ENCODE data around the gene EPS8.

The EPS8 gene

DNA sequence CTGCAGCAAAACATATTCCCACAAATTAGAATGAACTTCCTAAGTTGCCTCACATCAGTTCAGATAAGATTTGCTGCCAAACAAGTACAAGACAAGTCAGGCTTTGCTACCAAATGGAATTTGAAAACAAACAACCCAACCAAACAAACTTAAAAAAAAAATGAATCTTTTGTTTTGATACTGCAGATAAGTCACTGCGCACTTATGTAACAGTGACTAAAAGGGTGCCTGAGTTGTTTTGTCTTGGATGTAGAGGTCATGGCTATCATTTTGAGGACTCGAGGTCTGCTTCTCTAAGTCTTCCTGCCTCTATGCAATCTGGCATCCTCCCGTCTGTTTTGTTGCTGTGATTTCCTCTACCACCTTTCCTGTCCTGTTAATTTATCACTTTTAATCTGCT lies 11.1 kb upstream of the EPS8 start:
- no peak for DNase-seq (ENCODE audit: low read depth)
- no peak for TF ChIP-seq CTCF (conservative IDR thresholded peaks at IDR 0.05; ENCODE audit: low read depth, low read length)
- no peak overlapping the region for H3K4me3 ChIP-seq (ENCODE audit: low read depth, low read length)

DNA sequence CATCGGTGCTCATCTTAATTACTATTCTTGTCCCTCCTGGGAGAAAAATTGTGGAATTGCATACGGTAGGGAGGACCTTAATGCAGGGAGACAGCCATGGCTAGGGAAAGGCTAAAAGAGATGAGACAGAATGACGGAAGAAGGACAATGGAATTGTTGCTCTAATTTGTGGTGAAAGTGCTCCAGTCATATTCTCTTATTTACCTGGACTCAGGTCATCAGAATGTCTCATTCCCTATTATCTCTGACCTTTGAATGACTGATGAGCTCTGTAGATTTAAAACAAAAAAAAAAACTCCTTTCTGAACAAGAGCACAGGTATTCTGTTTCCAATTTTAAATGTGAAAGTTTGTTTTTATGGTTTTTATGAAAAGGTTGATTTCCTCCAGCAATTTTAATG lies 8.6 kb upstream of the EPS8 start:
- DNase-seq (ENCODE audit: low read depth): no peak
- no peak for TF ChIP-seq CTCF (conservative IDR thresholded peaks at IDR 0.05; ENCODE audit: low read depth, low read length)
- H3K4me3 ChIP-seq (ENCODE audit: low read depth, low read length): no peak overlapping the region

- DNase-seq (ENCODE audit: low read depth): no peak
- TF ChIP-seq CTCF (conservative IDR thresholded peaks at IDR 0.05; ENCODE audit: low read depth, low read length): no peak
- H3K4me3 ChIP-seq (ENCODE audit: low read depth, low read length): no peak overlapping the region
Measured at GRCh38 chr12:15796493-15797141, 7.4 kb upstream of the EPS8 start.

GRCh38 chr12:15794836-15795235 lies 5.6 kb upstream of the EPS8 start:
- no peak for TF ChIP-seq CTCF (conservative IDR thresholded peaks at IDR 0.05; ENCODE audit: low read depth, low read length)
- no peak for DNase-seq (ENCODE audit: low read depth)
- H3K4me3 ChIP-seq (ENCODE audit: low read depth, low read length): no peak overlapping the region

DNA sequence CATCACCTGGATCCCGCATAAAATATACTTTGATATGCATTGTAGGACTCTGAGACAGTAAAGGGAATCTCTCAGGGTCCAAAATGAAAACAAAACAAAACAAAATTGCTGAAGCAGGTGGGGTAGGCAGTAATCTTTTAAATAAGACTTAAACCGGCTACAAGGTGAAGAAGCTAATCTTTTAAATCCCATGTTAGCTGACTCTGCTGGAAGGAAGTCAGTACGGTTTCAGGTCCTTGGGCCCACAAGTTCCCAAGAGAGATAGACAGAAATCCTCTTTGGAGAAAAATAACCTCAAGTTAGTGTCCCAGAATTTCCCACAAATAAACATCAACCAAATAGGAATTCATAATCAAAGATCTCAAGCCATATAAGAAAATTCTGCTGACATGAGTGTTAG lies 5.0 kb upstream of the EPS8 start:
- H3K4me3 ChIP-seq (ENCODE audit: low read depth, low read length): no peak overlapping the region
- DNase-seq (ENCODE audit: low read depth): no peak
- TF ChIP-seq CTCF (conservative IDR thresholded peaks at IDR 0.05; ENCODE audit: low read depth, low read length): no peak

- peak; percentile 78 for DNase-seq (ENCODE audit: low read depth)
Measured at GRCh38 chr12:15788233-15789219, 662 bp downstream of the EPS8 start.

More at GRCh38 chr12:15788233-15789219, 662 bp downstream of the EPS8 start:
- peak; percentile 16 for TF ChIP-seq CTCF (conservative IDR thresholded peaks at IDR 0.05; ENCODE audit: low read depth, low read length)
- H3K4me3 ChIP-seq (ENCODE audit: low read depth, low read length): peak overlapping the region; percentile 83

Data from choroid plexus epithelial cell (primary cell).